ENCODE data around the gene RENBP. TPM values are rescaled to one million over a fixed set of nuclear protein-coding genes. Genes with fewer than 3 reads are reported as not detected.

The RENBP gene
- total RNA-seq, 2 experiments from 2014 or later, result 18.1 to 18.8 TPM

- Mint-ChIP-seq H3K4me1 (peaks cover 15% of the 10 kb centered on the region), H3K4me3 (peak overlapping the region; percentile 52)
- POLR2A ChIA-PET, result interaction anchor here (0.6 to 12.8 kb wide), 5 partner anchors 9 to 24 kb away, joined by 3 to 185 read pairs (median 4); partner anchors contain the start of gene ARHGAP4
Measured at GRCh38 chrX:153947009-153947769, 2.7 kb upstream of the RENBP start.

GRCh38 chrX:153945956-153946943 lies 1.8 kb upstream of the RENBP start:
- Mint-ChIP-seq H3K4me3 (no peak overlapping the region), H3K4me1 (peaks cover 17% of the 10 kb centered on the region), H3K9me3 (no peaks in the 10 kb centered on the region), H3K36me3 (peaks cover 2% of the 10 kb centered on the region), H3K27ac (no peak overlapping the region), H3K27me3 (no peaks in the 10 kb centered on the region)
- POLR2A ChIA-PET, result interaction anchor here (0.7 to 12.8 kb wide), 5 partner anchors 8 to 25 kb away, joined by 3 to 185 read pairs (median 5); partner anchors contain the start of genes ARHGAP4 and NAA10
- ATAC-seq (ENCODE audit: low read depth), result no peak
- no peak for DNase-seq

More at GRCh38 chrX:153947009-153947769, 2.7 kb upstream of the RENBP start:
- Mint-ChIP-seq H3K27me3 (no peaks in the 10 kb centered on the region), H3K27ac (peak overlapping the region; percentile 87), H3K36me3 (peaks cover 4% of the 10 kb centered on the region), H3K9me3 (no peaks in the 10 kb centered on the region)
- DNase-seq, result peak; percentile 81
- ATAC-seq (ENCODE audit: low read depth), result peak; percentile 79

- H3K27ac Mint-ChIP-seq, result no peak overlapping the region
- H3K4me3 Mint-ChIP-seq, result peak overlapping the region; percentile 87
- ATAC-seq (ENCODE audit: low read depth), result peak; percentile 7
Measured at GRCh38 chrX:153944800-153945150, 332 bp upstream of the RENBP start.

GRCh38 chrX:153941336-153942252 lies 2.8 kb downstream of the RENBP start:
- H3K4me1 Mint-ChIP-seq, result peaks cover 10% of the 10 kb centered on the region
- POLR2A ChIA-PET, result interaction anchor here (12.8 kb wide), 1 partner anchor 16 kb away, joined by 185 read pairs; the partner anchor contains the start of gene ARHGAP4
- H3K9me3 Mint-ChIP-seq, result no peaks in the 10 kb centered on the region
- H3K36me3 Mint-ChIP-seq, result peaks cover 1% of the 10 kb centered on the region
- no peaks in the 10 kb centered on the region for H3K27me3 Mint-ChIP-seq
- ATAC-seq (ENCODE audit: low read depth), result no peak
- DNase-seq, result no peak
- peak overlapping the region; percentile 73 for H3K4me3 Mint-ChIP-seq
- peak overlapping the region; percentile 84 for H3K27ac Mint-ChIP-seq

More at GRCh38 chrX:153944800-153945150, 332 bp upstream of the RENBP start:
- Mint-ChIP-seq H3K4me1 (peaks cover 16% of the 10 kb centered on the region), H3K9me3 (no peaks in the 10 kb centered on the region), H3K36me3 (peaks cover 3% of the 10 kb centered on the region), H3K27me3 (no peaks in the 10 kb centered on the region)
- POLR2A ChIA-PET, result interaction anchor here (0.6 to 12.8 kb wide), 7 partner anchors 10 to 159 kb away, joined by 3 to 185 read pairs (median 4); partner anchors contain the start of genes ARHGAP4 and NAA10
- no peak for DNase-seq

DNA sequence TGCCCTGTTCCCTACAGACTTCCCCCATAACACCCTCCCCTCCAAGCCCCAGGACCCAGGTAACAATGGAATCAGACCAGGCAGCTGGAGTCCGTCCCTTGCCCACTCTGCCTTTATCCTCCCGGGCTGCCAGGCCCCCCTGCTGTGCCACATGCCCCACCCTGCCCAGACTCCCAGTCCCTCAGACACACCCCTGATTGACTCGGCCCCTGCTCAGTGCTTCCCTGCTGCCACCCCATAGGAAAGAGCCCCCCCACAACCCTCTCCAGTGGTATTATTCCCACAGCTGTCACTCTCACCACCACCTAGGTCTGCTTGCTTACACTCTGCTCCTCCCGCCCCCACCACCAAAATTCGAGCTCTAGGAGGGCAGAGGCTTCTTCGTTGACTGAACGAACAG lies 4.9 kb downstream of the RENBP start:
- ATAC-seq (ENCODE audit: low read depth) (no peak), DNase-seq (no peak)
- Mint-ChIP-seq H3K36me3 (peaks cover 1% of the 10 kb centered on the region), H3K27me3 (no peaks in the 10 kb centered on the region), H3K4me3 (no peak overlapping the region), H3K9me3 (no peaks in the 10 kb centered on the region), H3K27ac (no peak overlapping the region), H3K4me1 (peaks cover 14% of the 10 kb centered on the region)
- POLR2A ChIA-PET, result interaction anchor here (8.7 kb wide), 1 partner anchor 15 kb away, joined by 69 read pairs; the partner anchor contains the start of gene ARHGAP4

- H3K36me3 Mint-ChIP-seq, result peaks cover 1% of the 10 kb centered on the region
- H3K4me3 Mint-ChIP-seq, result no peak overlapping the region
- H3K27ac Mint-ChIP-seq, result no peak overlapping the region
- ATAC-seq (ENCODE audit: low read depth) (no peak), DNase-seq (no peak)
- no peaks in the 10 kb centered on the region for H3K9me3 Mint-ChIP-seq
- POLR2A ChIA-PET, result interaction anchor here (0.6 to 8.7 kb wide), 4 partner anchors 9 to 80 kb away, joined by 3 to 69 read pairs (median 5); partner anchors contain the start of gene ARHGAP4
- H3K27me3 Mint-ChIP-seq, result no peaks in the 10 kb centered on the region
- peaks cover 12% of the 10 kb centered on the region for H3K4me1 Mint-ChIP-seq
Measured at GRCh38 chrX:153938226-153938786, 6.1 kb downstream of the RENBP start.

DNA sequence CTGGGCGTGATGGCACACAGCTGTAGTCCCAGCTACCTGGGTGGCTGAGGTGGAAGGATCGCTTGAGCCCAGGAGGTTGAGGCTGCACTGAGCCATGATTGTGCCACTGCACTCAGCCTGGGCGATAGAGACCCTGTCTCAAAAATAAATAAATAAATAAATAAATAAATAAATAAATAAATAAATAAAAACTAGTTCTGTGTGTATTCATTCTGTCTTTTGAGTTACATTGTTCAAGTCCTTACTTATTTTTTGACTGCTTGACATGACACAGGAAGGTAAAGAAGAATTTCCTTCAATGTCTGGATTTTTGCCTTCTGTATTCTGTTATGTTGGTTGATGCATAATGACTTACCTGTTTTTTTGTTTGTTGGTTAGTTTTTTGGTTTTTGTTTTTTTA lies 7.4 kb downstream of the RENBP start:
- Mint-ChIP-seq H3K4me1 (peaks cover 12% of the 10 kb centered on the region), H3K27me3 (no peaks in the 10 kb centered on the region), H3K9me3 (no peaks in the 10 kb centered on the region), H3K36me3 (peaks cover 1% of the 10 kb centered on the region), H3K4me3 (no peak overlapping the region), H3K27ac (no peak overlapping the region)
- ATAC-seq (ENCODE audit: low read depth), result no peak
- no peak for DNase-seq
- POLR2A ChIA-PET, result interaction anchor here (8.7 kb wide), 1 partner anchor 13 kb away, joined by 69 read pairs; the partner anchor contains the start of gene ARHGAP4

DNA sequence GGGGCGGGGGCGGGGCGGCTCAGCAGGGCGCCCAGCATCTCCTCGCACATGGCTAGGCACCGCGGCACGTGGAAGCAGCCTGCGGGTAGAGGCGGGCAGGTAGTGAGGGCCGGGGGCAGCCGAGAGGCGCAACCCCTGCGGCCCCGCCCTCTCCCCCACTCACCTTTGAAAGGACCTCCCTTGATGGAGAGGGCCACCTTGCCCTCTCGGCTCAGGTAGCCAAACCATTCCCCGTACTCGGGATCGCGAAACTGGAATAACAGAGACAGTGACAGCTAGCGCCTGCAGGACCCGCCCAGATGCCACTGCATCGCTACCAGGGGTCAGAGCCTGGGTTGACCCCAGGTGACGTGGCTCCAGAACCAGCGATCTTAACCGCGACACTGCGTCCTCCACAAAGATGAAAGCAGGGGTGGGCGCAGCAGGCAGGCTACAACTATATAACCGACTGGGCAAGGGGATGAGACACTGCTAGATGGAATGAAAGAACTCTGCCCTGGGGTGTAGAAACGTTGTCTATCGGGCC lies 9.1 kb downstream of the RENBP start:
- peak overlapping the region; percentile 64 for H3K4me3 Mint-ChIP-seq
- no peak for ATAC-seq (ENCODE audit: low read depth)
- POLR2A ChIA-PET, result interaction anchor here (1.1 to 8.7 kb wide), 3 partner anchors 11 to 40 kb away, joined by 3 to 69 read pairs (median 4); partner anchors contain the start of gene ARHGAP4
- H3K27ac Mint-ChIP-seq, result peak overlapping the region; percentile 56
- H3K36me3 Mint-ChIP-seq, result peaks cover 5% of the 10 kb centered on the region
- H3K4me1 Mint-ChIP-seq, result peaks cover 9% of the 10 kb centered on the region
- no peaks in the 10 kb centered on the region for H3K9me3 Mint-ChIP-seq
- H3K27me3 Mint-ChIP-seq, result no peaks in the 10 kb centered on the region
- DNase-seq, result no peak

DNA sequence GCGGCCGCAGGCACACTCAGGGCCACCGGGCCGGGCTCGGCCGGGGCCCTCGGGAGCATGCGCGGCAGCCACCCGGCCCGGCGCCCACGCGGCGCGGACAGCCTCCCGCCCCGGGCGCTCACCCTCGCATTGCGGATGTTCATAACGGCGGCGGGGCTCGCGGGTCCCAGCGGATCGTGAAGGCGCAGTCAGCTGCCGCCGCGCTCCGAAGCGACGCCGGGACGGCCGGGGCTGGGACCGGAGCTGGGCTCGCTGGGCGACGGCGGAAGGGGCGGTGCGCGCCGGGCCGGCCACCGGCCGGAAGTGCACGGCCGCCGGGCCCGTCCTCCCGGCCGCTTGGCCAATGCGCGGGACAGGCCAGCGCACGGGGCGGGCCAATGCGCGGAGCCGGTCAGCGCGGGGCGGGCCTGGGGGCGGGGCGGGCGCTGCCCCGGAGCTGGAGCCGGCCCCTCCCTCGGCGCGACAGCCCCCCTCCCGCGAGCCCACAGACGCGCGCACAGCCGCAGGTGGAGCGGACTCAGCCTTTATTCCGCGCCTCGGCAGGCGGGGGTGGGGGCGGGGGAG lies 9.6 kb downstream of the RENBP start, which contains the start of gene NAA10:
TSS of gene NAA10 (minus strand) at position 276 of the 564 bp plus-strand sequence. CDS start at position 143, 133 bp downstream.
- peak; percentile 82 for ATAC-seq (ENCODE audit: low read depth)
- peaks cover 9% of the 10 kb centered on the region for H3K4me1 Mint-ChIP-seq
- peaks cover 5% of the 10 kb centered on the region for H3K36me3 Mint-ChIP-seq
- peak within 1 kb of the TSS; percentile 76 for H3K27ac Mint-ChIP-seq
- H3K4me3 Mint-ChIP-seq, result peak within 1 kb of the TSS; percentile 84
- H3K27me3 Mint-ChIP-seq, result no peaks in the 10 kb centered on the region
- peak; percentile 73 for DNase-seq
- POLR2A ChIA-PET, result interaction anchor here (1.1 to 8.7 kb wide), 4 partner anchors 10 to 40 kb away, joined by 3 to 69 read pairs (median 4); partner anchors contain the start of gene ARHGAP4
- H3K9me3 Mint-ChIP-seq, result no peaks in the 10 kb centered on the region

GRCh38 chrX:153934148-153934761 lies 10.2 kb downstream of the RENBP start:
- POLR2A ChIA-PET, result interaction anchor here (0.6 to 8.7 kb wide), 4 partner anchors 10 to 67 kb away, joined by 4 to 69 read pairs (median 4); partner anchors contain the start of gene ARHGAP4
- DNase-seq (no peak), ATAC-seq (ENCODE audit: low read depth) (peak; percentile 12)
- Mint-ChIP-seq H3K9me3 (no peaks in the 10 kb centered on the region), H3K27ac (peak overlapping the region; percentile 76), H3K36me3 (peaks cover 5% of the 10 kb centered on the region), H3K27me3 (no peaks in the 10 kb centered on the region), H3K4me1 (peaks cover 11% of the 10 kb centered on the region), H3K4me3 (peak overlapping the region; percentile 84)

- Mint-ChIP-seq H3K4me3 (peak overlapping the region; percentile 84), H3K9me3 (no peaks in the 10 kb centered on the region), H3K27ac (peak overlapping the region; percentile 76), H3K4me1 (peaks cover 14% of the 10 kb centered on the region), H3K36me3 (peaks cover 7% of the 10 kb centered on the region), H3K27me3 (no peaks in the 10 kb centered on the region)
- POLR2A ChIA-PET, result interaction anchor here (0.6 to 8.7 kb wide), 4 partner anchors 10 to 68 kb away, joined by 4 to 69 read pairs (median 4); partner anchors contain the start of gene ARHGAP4
- no peak for DNase-seq
- ATAC-seq (ENCODE audit: low read depth), result no peak
Measured at GRCh38 chrX:153933748-153934147, 10.7 kb downstream of the RENBP start.

Data from activated naive CD8-positive, alpha-beta T cell treated with anti-CD3 and anti-CD28 coated beads, Interleukin-2, amount 10 ng/mL, durations not matched to agents 7 days and 5 days (primary cell).